Left renal cortex interstitium (tissue), 4 donors: Measurements from ENCODE around the gene GFRA1. TPM values are rescaled to one million over a fixed set of nuclear protein-coding genes. Genes with fewer than 3 reads are reported as not detected.

Experiments used
- DNase-seq, 4 donors: peaks; one replicate each; pipeline ENCODE4 v3.0.0-alpha.2; 2013; ENCODE audit warnings: low read depth in 4 of 4, low spot score in 2 of 4, missing footprints in 1 of 4
- polyA plus RNA-seq, 4 donors: library from polyadenylated mRNA; unstranded; fragments of 120-200 nt; gene quantifications; one replicate each; pipeline ENCODE4 v1.2.1, GENCODE V29; 2013; ENCODE audit not compliant: insufficient read length in 4 of 4

Gene GFRA1
- polyA plus RNA-seq, 4 donors, result 21.4 to 28.3 (median 24.0) TPM

DNA sequence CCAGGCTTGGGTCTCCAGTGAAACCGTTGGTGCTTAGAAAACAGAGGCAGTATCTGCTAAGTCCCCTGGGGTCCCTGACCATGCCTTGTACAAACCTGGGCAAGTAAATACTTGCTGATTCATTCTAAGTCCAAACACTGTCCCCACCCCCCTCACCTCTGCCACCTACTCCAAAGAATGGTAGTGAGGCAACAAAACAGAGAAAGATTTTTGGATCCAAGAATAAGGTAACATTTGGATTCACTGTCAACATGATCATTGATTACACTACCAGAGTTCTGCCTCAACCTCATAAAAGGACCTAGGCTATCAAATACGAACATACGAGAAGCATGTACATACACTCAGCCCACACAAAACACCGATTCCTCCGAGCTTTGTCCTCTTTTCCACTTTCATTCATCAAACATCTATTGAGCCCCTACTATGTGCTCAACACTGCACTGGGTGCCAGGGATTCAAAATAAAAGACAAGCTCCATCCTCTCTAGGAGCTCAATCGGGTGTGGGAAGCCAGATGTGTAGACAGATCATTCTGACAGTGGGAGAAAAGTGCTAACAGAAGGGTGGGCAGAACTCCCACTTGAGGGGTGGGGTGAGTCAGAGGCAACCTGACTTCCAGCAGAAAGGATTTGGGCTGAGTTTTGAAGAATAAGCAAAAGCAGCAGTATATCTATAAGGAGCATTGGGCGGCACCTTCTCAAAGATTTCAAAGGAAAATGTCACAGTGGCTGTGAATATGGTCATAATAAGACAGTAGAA lies 71.2 kb downstream of the GFRA1 start:
- DNase-seq, result no peak

GRCh38 chr10:116201011-116201410 lies 72.0 kb downstream of the GFRA1 start:
- no peak for DNase-seq

GRCh38 chr10:116198676-116199035 lies 74.3 kb downstream of the GFRA1 start:
- no peak for DNase-seq

DNA sequence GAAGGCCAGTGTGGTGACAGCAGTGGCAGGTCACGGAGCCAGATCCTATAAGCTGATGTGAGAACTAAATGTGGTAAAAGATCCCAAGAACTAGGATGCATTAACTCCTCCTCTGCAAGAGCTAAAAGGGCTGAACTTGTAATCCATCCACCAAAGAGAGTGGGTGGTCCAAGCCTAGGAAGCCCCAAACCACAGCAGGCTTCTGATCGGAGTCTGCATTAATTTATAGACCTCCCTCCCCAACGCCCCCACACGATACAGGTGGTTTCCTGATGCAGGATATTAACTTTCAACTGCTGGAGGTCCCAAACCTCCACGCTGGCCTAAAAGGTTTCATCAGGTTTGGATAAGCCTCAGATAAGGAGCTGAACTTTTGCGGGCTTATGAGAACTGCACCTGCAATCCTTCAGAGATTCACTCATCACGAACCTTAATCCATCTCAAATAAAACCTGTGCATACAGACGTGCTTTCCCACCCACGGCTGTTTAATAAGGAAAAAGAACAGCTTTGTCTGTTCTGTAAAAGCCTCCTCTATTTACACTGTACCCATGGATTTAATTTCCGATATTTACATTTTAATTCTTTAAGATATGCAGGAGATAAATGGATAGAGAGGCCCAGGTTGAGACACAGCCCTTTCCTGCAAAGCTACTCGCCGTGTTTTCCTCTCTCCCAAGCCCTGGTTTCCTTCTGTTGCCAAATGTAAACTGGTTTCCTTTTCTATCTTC lies 74.9 kb downstream of the GFRA1 start:
- DNase-seq, result no peak

GRCh38 chr10:116195583-116195982 lies 77.4 kb downstream of the GFRA1 start:
- no peak for DNase-seq

DNA sequence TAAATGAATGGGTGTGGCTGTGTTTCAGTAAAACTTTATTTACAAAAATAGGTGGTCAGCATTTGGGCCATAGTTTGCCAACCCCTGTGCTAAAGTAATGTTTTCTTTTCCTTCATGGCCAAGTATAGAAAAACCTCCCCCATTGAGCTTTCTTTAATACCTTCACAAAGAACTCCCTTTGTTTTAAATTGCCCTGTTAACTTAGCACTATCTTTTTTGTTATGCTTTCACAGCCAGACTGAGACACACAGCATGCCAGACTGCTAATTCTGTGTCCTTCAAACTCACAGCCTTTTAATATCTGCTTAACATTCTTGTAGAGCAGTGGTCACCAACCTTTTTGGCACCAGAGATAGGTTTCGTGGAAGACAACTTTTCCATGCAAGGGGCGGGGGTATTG lies 78.0 kb downstream of the GFRA1 start:
- no peak for DNase-seq

DNA sequence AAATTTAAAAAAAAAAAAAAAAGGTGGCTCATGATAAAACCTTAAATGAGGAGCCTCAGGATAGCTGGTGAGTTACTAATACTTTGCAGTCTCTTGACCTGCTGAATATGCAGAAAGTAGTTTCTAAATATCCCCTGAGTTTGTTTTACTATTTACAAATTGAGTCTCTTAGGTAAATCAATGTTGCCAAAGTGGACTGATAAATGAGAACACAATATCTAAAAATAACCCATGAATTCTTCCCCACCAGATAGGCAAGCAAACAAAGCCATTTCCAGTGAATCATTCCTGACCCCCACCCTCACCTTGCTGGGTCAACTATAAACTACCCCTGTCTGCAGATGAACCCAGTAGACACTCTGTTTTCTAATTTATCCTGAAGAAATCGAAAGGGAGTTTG lies 78.9 kb downstream of the GFRA1 start:
- no peak for DNase-seq

DNA sequence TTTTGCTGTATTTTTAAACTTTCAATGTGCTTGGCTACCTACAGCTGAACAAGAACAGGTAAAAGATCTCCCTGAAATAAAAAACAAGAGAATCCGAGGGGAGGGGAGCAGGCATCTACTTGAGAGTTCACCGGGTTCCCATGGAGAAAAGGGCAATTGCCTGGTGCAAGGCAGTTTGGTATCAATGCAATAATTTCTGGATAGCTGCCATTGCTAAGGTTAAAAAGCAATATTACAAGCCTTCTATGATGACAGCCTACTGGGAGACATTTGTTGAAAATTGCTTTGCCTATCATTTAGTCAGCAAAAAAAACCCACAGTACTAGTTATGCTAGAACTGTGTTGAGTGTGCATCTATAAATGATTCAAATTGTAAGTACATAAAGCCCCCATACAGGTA lies 82.1 kb downstream of the GFRA1 start:
- no peak for DNase-seq

GRCh38 chr10:116186273-116186672 lies 86.7 kb downstream of the GFRA1 start:
- DNase-seq, result no peak

DNA sequence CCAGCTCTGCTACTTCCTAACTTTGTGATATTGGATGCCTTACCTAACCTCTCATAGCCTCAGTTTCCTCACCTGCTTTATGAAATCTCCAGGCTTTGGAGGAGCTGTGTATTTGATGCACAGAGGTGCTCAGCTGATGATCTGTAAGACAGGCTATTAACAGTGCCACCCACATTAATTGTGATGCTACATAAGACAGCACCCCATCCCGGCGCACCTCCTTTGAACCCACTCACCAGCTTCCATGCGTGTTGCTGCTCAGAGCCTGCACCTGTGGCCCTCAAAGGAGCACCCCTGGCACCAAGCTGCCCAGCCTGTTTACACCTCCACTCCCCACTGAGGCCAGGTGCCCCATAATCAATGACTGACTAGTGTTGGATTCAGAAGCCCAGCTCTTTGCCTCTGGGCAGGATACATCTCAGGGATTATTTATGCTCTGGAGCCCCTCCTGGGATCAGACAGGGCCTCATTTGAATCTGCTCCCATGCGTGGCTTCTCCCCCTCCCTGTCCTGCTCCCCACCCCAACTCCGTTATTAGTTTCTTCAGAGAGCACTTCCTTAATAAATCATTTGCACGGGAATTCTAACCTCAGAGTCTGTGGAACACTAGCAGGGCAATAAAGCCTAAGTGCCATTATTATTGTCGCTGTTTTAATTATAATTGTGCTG lies 87.7 kb downstream of the GFRA1 start:
- no peak for DNase-seq

DNA sequence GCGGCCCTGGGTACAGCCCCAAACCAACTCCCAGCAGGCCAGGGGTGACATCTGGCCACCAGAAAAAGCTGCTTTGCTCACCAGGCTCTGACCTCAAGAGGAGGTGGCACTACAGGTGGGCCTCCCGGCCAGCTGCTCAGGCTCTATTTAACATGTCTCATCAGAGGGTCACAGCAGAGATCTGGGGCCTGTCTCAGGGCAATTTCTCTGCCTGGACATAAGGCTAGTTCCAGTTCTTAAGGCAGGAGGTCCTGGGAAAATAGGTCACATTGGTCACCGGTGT lies 88.6 kb downstream of the GFRA1 start:
- no peak for DNase-seq

- peak in 2 of 4 donors; percentile 15 to 41 for DNase-seq
Observed at GRCh38 chr10:116183733-116184511, 89.1 kb downstream of the GFRA1 start.

- DNase-seq, result no peak
Observed at GRCh38 chr10:116182426-116182825, 90.6 kb downstream of the GFRA1 start.

DNA sequence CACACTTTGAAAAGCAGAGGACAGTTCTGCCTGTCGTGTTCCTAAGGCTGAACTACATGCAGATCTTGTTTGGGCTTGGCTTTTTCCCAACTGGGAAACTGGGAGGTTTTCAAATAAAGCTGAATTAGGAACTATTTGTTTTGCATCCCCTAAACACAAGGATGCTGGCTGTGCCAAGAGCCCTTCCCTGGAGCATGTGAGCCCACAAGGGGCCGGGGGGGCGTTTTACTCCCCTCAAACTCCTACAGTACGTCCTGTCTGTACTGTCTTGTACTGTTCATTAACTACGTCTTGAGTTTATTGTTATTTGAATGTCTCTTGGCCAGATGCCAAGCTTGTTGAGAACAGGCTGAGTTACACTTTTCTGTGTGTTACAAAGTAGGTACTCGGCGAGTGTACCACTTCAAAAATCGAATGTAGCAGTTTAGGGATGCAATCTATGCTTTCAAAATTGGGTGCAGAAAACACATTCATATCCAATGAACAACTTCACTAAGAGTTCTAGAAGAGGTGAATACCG lies 94.9 kb downstream of the GFRA1 start:
- DNase-seq, result no peak

GRCh38 chr10:116175231-116175630 lies 97.8 kb downstream of the GFRA1 start:
- DNase-seq, result no peak

DNA sequence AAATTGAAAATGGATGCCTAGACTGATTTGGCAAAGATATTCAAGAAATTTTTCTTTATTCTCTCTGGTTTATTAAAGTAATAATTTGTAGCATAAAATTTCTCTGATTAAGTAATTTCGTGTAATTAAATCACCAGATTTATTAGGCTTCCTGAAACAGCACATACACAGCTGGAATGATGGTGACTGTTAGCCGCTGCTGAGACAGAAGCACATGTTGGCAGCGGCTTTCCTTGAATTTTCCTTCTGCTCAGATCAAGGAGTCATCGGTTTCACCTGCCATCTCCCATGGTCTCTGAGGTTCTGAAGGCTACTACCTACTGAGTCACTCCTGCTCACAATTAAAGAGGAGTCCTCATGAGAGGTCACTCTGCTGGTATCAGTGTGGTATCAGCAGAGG lies 101.5 kb downstream of the GFRA1 start:
- no peak for DNase-seq

DNA sequence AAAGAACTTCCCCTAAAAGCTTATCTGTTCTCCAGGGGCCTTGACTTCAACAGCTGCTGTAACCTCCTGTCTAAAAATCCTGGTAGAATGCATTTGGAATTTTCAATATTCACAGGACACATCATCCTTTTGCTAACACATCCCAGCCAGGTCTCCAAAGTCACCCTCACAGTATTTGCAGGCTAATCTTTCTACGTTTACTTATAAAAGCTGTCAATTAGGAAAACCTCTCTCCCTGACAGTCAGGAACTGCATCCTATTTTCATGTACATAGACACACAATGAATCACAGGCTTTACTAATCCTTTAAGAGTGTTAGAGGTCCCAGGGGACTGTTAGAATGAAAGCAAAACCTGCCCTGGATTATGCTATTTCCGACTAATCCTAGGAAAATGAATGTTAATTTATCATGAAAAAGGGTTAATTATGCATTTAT lies 102.2 kb downstream of the GFRA1 start:
- DNase-seq, result no peak

DNA sequence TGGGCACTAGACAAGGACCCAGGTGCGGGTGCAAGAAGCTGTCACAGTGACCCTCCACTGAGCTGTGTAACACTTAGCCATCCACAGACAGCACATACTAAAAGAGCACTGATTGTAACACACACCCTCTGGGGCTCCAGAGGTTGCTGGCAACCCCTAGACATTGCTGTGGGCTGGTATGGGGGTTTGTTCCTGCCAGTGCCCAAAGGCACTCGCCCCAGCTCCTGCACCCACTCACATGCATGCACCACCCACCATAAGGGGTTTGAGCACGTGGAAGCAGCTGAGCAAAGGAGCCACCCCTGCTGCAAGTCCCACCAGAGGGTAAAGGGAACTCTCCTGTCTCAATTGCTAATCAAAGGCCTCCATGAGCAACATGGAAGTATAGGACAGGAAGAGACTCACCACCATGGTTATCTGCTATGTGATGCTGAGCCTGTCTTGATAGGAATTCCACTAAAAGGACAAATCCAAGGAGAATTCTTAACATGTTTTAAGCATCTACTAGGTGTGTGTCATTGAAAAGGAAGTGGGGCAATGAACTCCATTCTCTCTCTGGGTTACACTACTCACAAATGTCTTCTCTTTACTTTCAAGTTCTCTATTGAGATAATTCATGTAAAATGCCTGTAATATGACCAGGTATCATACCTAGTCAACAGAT lies 103.1 kb downstream of the GFRA1 start:
- no peak for DNase-seq

- no peak for DNase-seq
Observed at GRCh38 chr10:116168745-116169144, 104.3 kb downstream of the GFRA1 start.

DNA sequence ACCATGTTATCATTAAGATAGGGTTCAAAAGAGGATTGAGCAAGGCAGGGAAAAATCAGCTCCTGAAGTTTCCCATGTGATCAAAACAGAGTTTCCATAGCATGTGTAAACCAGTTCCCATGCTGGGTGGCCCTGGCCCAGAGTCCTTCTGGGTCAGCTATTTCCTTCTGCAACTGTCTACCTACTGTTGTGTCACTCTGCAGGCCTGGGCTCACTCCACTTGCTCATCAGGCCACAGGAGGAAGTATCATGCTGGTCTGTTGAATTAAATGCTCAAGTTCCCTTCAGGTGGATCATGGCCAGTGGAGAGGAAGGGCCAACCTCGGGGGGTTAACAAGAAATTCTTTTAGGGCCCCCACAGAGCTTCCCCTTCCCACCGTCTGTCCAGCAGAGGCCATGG lies 104.7 kb downstream of the GFRA1 start:
- no peak for DNase-seq
